Bronchial epithelial cell (primary cell): ENCODE measurements around the gene NSRP1. TPM values are rescaled to one million over a fixed set of nuclear protein-coding genes. Genes with fewer than 3 reads are reported as not detected.

Experiments
- DNase-seq: peaks from one replicate; pipeline ENCODE4 v3.0.0-alpha.2; 2010; ENCODE audit warnings: low read depth
- FAIRE-seq: peaks from 2 replicates; lab custom pipeline; 2011; peaks lifted over from hg19 to GRCh38; lab: Jason Lieb, UNC
- H3K27me3 ChIP-seq: 2 replicates; pipeline ENCODE4 v1.5.1; 2011; ENCODE audit warnings: low read length; ENCODE audit not compliant: control insufficient read depth, insufficient read depth
- H3K36me3 ChIP-seq: 2 replicates; pipeline ENCODE4 v1.5.1; 2011; ENCODE audit warnings: low read length; ENCODE audit not compliant: control insufficient read depth, insufficient read depth
- H3K4me3 ChIP-seq: 2 replicates; pipeline ENCODE4 v1.5.1; 2011; ENCODE audit warnings: mild to moderate bottlenecking, low read depth, low read length, control low read depth
- total RNA-seq: library from RNA; depleted of rRNA; stranded (reverse); fragments of >200 nt; gene quantifications from 2 replicates; pipeline ENCODE4 v1.2.1, GENCODE V29; 2014
- TF ChIP-seq, protein P1 (sequence below): IDR thresholded peaks from 2 replicates; pipeline ENCODE4 v1.5.1; 2011; ENCODE audit warnings: mild to moderate bottlenecking, moderate library complexity, low read length, control low read depth, inconsistent platforms; ENCODE audit not compliant: insufficient read depth, severe bottlenecking

Gene NSRP1
- total RNA-seq, 1 donor from 2014 or later: 8.7 TPM

DNA sequence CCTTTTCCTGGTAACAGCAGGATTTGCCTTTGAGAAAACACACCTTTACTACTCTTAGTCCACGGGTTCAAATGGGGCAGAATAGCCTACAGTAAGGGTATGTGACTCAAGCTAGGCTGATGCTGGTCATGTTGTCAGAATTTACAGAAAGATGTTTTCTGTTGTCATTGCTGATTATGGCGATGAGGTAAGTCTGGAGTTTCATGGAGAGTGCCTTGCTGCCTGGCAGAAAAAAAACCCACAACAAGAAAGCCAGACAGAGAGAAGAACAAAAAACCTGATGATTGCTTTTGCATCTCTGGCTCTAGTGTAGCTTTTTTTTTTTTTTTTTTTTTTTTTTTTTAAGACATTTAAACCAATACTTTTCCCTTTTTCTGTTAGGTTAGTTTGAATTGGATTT is 71.0 kb downstream of the NSRP1 start:
- Histone ChIP-seq H3K27me3 (no peaks in the 10 kb centered on the region), H3K36me3 (peaks cover 6% of the 10 kb centered on the region), H3K4me3 (no peak overlapping the region)
- TF ChIP-seq, protein P1, sequence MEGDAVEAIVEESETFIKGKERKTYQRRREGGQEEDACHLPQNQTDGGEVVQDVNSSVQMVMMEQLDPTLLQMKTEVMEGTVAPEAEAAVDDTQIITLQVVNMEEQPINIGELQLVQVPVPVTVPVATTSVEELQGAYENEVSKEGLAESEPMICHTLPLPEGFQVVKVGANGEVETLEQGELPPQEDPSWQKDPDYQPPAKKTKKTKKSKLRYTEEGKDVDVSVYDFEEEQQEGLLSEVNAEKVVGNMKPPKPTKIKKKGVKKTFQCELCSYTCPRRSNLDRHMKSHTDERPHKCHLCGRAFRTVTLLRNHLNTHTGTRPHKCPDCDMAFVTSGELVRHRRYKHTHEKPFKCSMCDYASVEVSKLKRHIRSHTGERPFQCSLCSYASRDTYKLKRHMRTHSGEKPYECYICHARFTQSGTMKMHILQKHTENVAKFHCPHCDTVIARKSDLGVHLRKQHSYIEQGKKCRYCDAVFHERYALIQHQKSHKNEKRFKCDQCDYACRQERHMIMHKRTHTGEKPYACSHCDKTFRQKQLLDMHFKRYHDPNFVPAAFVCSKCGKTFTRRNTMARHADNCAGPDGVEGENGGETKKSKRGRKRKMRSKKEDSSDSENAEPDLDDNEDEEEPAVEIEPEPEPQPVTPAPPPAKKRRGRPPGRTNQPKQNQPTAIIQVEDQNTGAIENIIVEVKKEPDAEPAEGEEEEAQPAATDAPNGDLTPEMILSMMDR: no peak
- no peak for FAIRE-seq
- DNase-seq: peak; percentile 26

DNA sequence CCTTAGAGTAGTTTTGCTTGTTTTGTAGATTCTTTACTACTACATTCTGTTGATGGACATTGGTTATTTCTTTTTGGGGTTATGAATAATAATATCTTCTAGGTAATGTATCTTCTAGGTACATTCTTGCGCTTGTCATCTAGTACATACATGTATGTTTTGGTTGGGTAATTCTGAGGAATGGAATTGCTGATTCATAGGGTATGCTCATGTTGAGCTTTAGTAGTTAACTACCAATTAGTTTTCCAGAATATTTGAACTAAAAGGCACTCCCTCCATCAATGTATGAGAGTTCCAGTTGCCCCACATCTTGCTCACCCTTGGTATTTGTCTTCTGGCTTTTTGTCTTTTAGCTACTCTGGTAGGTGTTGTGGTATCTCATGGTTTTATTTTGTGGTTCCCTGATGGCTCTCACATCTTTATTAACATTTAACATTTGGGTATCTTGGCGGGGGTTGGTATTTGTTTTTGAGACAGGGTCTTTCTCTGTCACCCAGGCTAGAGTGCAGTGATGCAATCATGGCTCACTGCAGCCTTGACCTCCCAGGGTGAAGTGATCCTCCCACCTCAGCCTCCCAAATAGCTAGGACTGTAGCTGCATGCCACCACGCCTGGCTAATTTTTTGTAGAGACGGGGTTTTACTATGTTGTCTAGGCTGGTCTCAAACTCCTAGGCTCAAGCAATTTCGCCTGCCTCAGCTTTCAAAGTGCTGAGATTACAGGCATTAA is 71.8 kb downstream of the NSRP1 start:
- TF ChIP-seq, protein P1: no peak
- Histone ChIP-seq H3K27me3 (no peaks in the 10 kb centered on the region), H3K4me3 (no peak overlapping the region), H3K36me3 (peaks cover 6% of the 10 kb centered on the region)
- DNase-seq: peak; percentile 83
- no peak for FAIRE-seq

GRCh38 chr17:30191072-30191471 is 74.5 kb downstream of the NSRP1 start:
- TF ChIP-seq, protein P1: no peak
- no peak for FAIRE-seq
- DNase-seq: no peak
- Histone ChIP-seq H3K36me3 (no peaks in the 10 kb centered on the region), H3K27me3 (no peaks in the 10 kb centered on the region), H3K4me3 (no peak overlapping the region)

- DNase-seq (no peak), FAIRE-seq (no peak)
- no peaks in the 10 kb centered on the region for H3K36me3 ChIP-seq
- no peaks in the 10 kb centered on the region for H3K27me3 ChIP-seq
- H3K4me3 ChIP-seq: no peak overlapping the region
- TF ChIP-seq, protein P1: no peak
Measured at GRCh38 chr17:30196504-30196903, 79.9 kb downstream of the NSRP1 start.

- Histone ChIP-seq H3K4me3 (no peak overlapping the region), H3K27me3 (no peaks in the 10 kb centered on the region), H3K36me3 (no peaks in the 10 kb centered on the region)
- DNase-seq: no peak
- TF ChIP-seq, protein P1: no peak
- peak; percentile 83 for FAIRE-seq
Measured at GRCh38 chr17:30197416-30197815, 80.8 kb downstream of the NSRP1 start.

DNA sequence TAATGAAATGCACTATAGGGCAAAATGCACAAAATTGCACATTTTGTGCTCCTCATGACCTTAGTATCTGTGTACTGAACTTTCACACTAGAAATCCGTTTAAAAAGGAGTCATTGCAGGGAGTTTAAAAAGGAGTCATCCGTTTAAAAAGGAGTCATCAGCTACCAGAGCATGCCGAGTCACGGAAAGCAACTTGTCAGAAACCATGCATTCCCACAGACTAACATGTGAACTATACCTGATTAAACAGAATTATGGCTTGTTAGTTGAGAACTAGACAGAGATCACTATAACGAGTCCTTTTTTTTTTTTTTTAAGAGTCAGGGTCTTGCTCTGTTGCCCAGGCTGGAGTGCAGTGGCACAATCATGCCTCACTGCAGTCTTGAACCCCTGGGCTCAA is 83.0 kb downstream of the NSRP1 start:
- Histone ChIP-seq H3K36me3 (no peaks in the 10 kb centered on the region), H3K27me3 (no peaks in the 10 kb centered on the region), H3K4me3 (no peak overlapping the region)
- no peak for FAIRE-seq
- no peak for DNase-seq
- TF ChIP-seq, protein P1: no peak
